ENCODE data around the gene KCNQ4. TPM values are rescaled to one million over a fixed set of nuclear protein-coding genes. Genes with fewer than 3 reads are reported as not detected.

KCNQ4 gene
- total RNA-seq, 1 experiment from 2014 or later, result 0.81 TPM

GRCh38 chr1:40755067-40755466 lies 28.5 kb upstream of the KCNQ4 start:
- ChIA-PET CTCF (no interaction called here), POLR2A (ENCODE audit: unreplicated experiment) (no interaction called here)
- no peak overlapping the region for H3K27ac ChIP-seq
- no peaks in the 10 kb centered on the region for H3F3A ChIP-seq (ENCODE audit: insufficient read depth, low read depth)
- H3K9me2 ChIP-seq (ENCODE audit: insufficient read depth), result no peaks in the 10 kb centered on the region
- TF ChIP-seq, protein P1, sequence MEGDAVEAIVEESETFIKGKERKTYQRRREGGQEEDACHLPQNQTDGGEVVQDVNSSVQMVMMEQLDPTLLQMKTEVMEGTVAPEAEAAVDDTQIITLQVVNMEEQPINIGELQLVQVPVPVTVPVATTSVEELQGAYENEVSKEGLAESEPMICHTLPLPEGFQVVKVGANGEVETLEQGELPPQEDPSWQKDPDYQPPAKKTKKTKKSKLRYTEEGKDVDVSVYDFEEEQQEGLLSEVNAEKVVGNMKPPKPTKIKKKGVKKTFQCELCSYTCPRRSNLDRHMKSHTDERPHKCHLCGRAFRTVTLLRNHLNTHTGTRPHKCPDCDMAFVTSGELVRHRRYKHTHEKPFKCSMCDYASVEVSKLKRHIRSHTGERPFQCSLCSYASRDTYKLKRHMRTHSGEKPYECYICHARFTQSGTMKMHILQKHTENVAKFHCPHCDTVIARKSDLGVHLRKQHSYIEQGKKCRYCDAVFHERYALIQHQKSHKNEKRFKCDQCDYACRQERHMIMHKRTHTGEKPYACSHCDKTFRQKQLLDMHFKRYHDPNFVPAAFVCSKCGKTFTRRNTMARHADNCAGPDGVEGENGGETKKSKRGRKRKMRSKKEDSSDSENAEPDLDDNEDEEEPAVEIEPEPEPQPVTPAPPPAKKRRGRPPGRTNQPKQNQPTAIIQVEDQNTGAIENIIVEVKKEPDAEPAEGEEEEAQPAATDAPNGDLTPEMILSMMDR (conservative IDR thresholded peaks at IDR 0.05), result no peak
- TF ChIP-seq EZH2 (IDR thresholded peaks at IDR 0.05; ENCODE audit: low read depth), result no peak
- no peak for DNase-seq
- no peak overlapping the region for H2AFZ ChIP-seq
- H4K20me1 ChIP-seq (ENCODE audit: insufficient read depth), result 0 out of 2 replicates have a peak, but pooled peaks cover 8% of the 10 kb centered on the region
- peaks cover 21% of the 10 kb centered on the region for H3K36me3 ChIP-seq (ENCODE audit: low read depth)
- H3K4me2 ChIP-seq, result no peak overlapping the region
- no peaks in the 10 kb centered on the region for H3K9me3 ChIP-seq (ENCODE audit: insufficient read depth, low read depth)
- no peaks in the 10 kb centered on the region for H3K79me2 ChIP-seq (ENCODE audit: low read depth)
- H3K4me1 ChIP-seq (replicated peaks; ENCODE audit: insufficient read depth), result peaks cover 5% of the 10 kb centered on the region; the same call in 1 of the 2 replicates
- BruUV-seq (replicated peaks), result no TSS peak
- no peak overlapping the region for H3K4me3 ChIP-seq
- H3K27me3 ChIP-seq (ENCODE audit: insufficient read depth, low read depth), result no peaks in the 10 kb centered on the region
- intact Hi-C loops (cut with micrococcal nuclease; ENCODE audit: unreplicated experiment), result no loop called here

- H3K4me1 ChIP-seq (replicated peaks; ENCODE audit: insufficient read depth), result peaks cover 5% of the 10 kb centered on the region; the same call in 1 of the 2 replicates
- no peaks in the 10 kb centered on the region for H3K27me3 ChIP-seq (ENCODE audit: insufficient read depth, low read depth)
- ChIA-PET CTCF (no interaction called here), POLR2A (ENCODE audit: unreplicated experiment) (no interaction called here)
- H3K4me2 ChIP-seq, result no peak overlapping the region
- no peaks in the 10 kb centered on the region for H3K9me3 ChIP-seq (ENCODE audit: insufficient read depth, low read depth)
- DNase-seq, result no peak
- no peaks in the 10 kb centered on the region for H3K9me2 ChIP-seq (ENCODE audit: insufficient read depth)
- peaks cover 21% of the 10 kb centered on the region for H3K36me3 ChIP-seq (ENCODE audit: low read depth)
- 0 out of 2 replicates have a peak, but pooled peaks cover 8% of the 10 kb centered on the region for H4K20me1 ChIP-seq (ENCODE audit: insufficient read depth)
- no TSS peak for BruUV-seq (replicated peaks)
- H3K4me3 ChIP-seq, result no peak overlapping the region
- H3F3A ChIP-seq (ENCODE audit: insufficient read depth, low read depth), result no peaks in the 10 kb centered on the region
- TF ChIP-seq, protein P1 (conservative IDR thresholded peaks at IDR 0.05), result no peak
- TF ChIP-seq EZH2 (IDR thresholded peaks at IDR 0.05; ENCODE audit: low read depth), result no peak
- H3K27ac ChIP-seq, result no peak overlapping the region
- H3K79me2 ChIP-seq (ENCODE audit: low read depth), result no peaks in the 10 kb centered on the region
- H2AFZ ChIP-seq, result no peak overlapping the region
- intact Hi-C loops (cut with micrococcal nuclease; ENCODE audit: unreplicated experiment), result no loop called here
These were observed 27.1 kb upstream of the KCNQ4 start for GRCh38 chr1:40756523-40756922.

- no peak overlapping the region for H2AFZ ChIP-seq
- H3K27ac ChIP-seq, result no peak overlapping the region
- intact Hi-C loops (cut with micrococcal nuclease; ENCODE audit: unreplicated experiment), result no loop called here
- no peaks in the 10 kb centered on the region for H3F3A ChIP-seq (ENCODE audit: insufficient read depth, low read depth)
- no peaks in the 10 kb centered on the region for H3K79me2 ChIP-seq (ENCODE audit: low read depth)
- H3K9me2 ChIP-seq (ENCODE audit: insufficient read depth), result no peaks in the 10 kb centered on the region
- ChIA-PET CTCF (no interaction called here), POLR2A (ENCODE audit: unreplicated experiment) (interaction anchor here (0.7 kb wide), 1 partner anchor 221 kb away, joined by 5 read pairs; no protein-coding TSS in a partner anchor)
- H3K4me1 ChIP-seq (replicated peaks; ENCODE audit: insufficient read depth), result peaks cover 2% of the 10 kb centered on the region; the same call in 1 of the 2 replicates
- H3K27me3 ChIP-seq (ENCODE audit: insufficient read depth, low read depth), result no peaks in the 10 kb centered on the region
- DNase-seq, result no peak
- BruUV-seq (replicated peaks), result no TSS peak
- H4K20me1 ChIP-seq (ENCODE audit: insufficient read depth), result 0 out of 2 replicates have a peak, but pooled peaks cover 7% of the 10 kb centered on the region
- H3K9me3 ChIP-seq (ENCODE audit: insufficient read depth, low read depth), result no peaks in the 10 kb centered on the region
- no peak overlapping the region for H3K4me2 ChIP-seq
- H3K4me3 ChIP-seq, result no peak overlapping the region
- H3K36me3 ChIP-seq (ENCODE audit: low read depth), result peaks cover 21% of the 10 kb centered on the region
- no peak for TF ChIP-seq EZH2 (IDR thresholded peaks at IDR 0.05; ENCODE audit: low read depth)
- TF ChIP-seq, protein P1 (conservative IDR thresholded peaks at IDR 0.05), result no peak
These were observed 26.5 kb upstream of the KCNQ4 start for GRCh38 chr1:40757084-40757483.

Measured in PC-9 (cell line).